Renal pelvis (tissue), 4 donors: ENCODE data around the gene C5orf24. TPM values are rescaled to one million over a fixed set of nuclear protein-coding genes. Genes with fewer than 3 reads are reported as not detected.
"Not testable (repeated sequence)": the region's sequence is repeated elsewhere in the genome, so short reads cannot be mapped to it uniquely, and the experiment has no call there.

ENCODE experiments used
- DNase-seq: peaks from one replicate; pipeline ENCODE4 v3.0.0-alpha.2; 2013
- polyA plus RNA-seq, 3 donors: library from polyadenylated mRNA; unstranded; fragments of 120-200 nt; gene quantifications; one replicate each; pipeline ENCODE4 v1.2.1, GENCODE V29; 2013; ENCODE audit not compliant: insufficient read length in 3 of 3

The C5orf24 gene
- polyA plus RNA-seq, 3 donors, result 78.1 to 106 (median 96.4) TPM

- no peak for DNase-seq
Measured at GRCh38 chr5:134845335-134845851, 375 bp upstream of the C5orf24 start.

- DNase-seq, result no peak
Measured at GRCh38 chr5:134846641-134846960, 833 bp downstream of the C5orf24 start.

GRCh38 chr5:134849434-134849933 lies 3.7 kb downstream of the C5orf24 start:
- DNase-seq, result not testable (repeated sequence)

GRCh38 chr5:134851307-134851923 lies 5.6 kb downstream of the C5orf24 start:
- no peak for DNase-seq

GRCh38 chr5:134856465-134856864 lies 10.7 kb downstream of the C5orf24 start:
- DNase-seq, result not testable (repeated sequence)

DNA sequence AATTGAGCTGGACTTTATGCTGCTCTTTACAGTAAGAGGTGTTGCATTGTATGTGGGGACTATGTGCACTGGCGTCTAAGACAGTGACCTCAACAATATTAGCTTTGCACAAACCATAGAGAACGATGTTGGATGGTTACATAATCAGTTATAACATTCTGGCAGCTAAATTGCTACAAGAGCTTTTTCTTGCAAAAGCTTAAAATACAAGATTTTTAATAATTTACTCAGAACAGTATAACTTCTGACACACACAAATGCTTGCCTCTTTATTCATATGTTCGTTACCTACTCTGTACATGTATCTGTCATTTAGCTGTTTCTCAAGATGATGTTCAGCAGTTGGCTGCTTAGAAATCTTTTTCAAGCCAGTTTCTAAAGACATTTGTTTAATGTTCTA lies 11.6 kb downstream of the C5orf24 start:
- no peak for DNase-seq

DNA sequence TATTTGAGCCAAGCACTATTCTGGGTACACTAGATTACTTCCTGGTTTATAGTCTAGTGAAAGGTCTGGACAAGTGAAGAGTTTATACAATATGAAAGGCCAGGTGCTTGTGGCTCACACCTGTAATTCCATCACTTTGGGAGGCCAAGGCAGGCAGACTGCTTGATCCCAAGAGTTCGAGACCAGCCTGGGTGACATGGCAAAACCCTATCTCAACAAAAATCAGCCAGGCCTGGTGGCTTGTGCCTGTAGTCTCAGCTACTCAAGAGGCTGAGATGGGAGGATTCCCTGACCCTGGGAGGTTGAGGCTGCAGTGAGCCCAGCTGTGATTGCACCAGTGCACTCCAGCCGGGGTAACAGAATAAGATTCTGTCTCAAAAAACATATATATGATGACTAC lies 18.9 kb downstream of the C5orf24 start:
- DNase-seq, result no peak

- no peak for DNase-seq
Measured at GRCh38 chr5:134873494-134873893, 27.7 kb downstream of the C5orf24 start.

GRCh38 chr5:134873987-134874830 lies 28.4 kb downstream of the C5orf24 start, which contains the start of gene TXNDC15:
TSS of gene TXNDC15 (plus strand) at chr5:134874371. CDS start at chr5:134874428, 57 bp downstream.
- DNase-seq, result peak; percentile 86

GRCh38 chr5:134874831-134875655 lies 29.3 kb downstream of the C5orf24 start:
- peak; percentile 41 for DNase-seq

DNA sequence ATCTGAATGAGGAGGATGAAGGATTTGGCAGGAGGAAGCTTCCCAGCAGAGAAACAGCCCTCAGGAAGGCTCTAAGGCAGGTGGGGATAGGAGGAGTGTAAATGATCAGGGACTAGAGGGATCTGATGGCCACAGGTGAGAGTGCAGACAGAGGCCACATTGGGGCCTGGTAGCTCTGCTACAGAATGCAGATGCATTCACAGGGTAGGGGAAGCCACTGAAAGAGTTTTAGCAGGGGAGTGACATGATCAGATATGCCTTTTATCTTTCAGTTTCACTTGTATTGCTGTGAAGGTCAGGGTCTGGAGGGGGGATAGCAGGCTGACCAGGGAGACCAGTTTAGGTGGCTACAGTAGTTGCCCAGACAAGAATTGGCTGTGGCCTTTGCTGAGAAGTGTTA lies 31.4 kb downstream of the C5orf24 start:
- DNase-seq, result no peak

- DNase-seq, result no peak
Measured at GRCh38 chr5:134878403-134878802, 32.6 kb downstream of the C5orf24 start.

DNA sequence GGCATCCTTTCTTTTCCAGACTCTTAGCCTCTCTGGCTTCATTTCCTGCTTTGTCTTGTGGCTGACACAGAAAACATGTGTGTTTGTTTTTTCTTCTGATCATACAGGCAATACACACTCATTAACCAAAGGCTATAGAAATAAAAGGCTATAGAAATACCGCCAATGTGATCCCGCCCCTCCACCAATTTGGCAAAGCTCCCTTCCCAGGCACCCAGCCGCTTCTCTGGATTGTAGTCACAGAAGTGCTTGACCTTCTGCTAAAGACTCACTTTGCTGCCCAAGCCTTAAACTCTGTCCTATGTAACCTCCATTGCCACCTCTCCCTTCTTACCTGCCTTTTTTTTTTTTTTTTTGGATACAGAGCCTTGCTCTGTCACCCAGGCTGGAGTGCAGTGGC lies 33.7 kb downstream of the C5orf24 start:
- DNase-seq, result no peak

DNA sequence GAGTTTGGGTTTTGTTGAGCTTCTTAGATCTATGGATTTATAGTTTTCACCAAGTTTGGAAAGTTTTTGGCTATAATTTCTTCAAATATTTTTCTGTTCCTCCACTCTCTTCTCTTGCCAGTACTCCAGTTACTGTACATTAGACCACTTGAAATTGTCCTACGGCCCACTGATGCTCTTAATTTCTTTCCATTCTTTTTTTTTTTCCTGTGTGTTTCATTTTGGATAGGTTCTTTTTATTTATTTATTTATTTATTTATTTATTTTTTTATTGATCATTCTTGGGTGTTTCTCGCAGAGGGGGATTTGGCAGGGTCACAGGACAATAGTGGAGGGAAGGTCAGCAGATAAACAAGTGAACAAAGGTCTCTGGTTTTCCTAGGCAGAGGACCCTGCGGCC lies 35.2 kb downstream of the C5orf24 start:
- DNase-seq, result not testable (repeated sequence)

DNA sequence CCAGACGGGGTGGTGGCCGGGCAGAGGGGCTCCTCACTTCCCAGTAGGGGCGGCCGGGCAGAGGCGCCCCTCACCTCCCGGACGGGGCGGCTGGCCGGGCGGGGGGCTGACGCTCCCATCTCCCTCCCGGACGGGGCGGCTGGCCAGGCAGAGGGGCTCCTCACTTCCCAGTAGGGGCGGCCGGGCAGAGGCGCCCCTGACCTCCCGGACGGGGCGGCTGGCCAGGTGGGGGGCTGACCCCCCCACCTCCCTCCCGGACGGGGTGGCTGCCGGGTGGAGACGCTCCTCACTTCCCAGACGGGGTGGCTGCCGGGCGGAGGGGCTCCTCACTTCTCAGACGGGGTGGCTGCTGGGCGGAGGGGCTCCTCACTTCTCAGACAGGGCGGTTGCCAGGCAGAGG lies 35.9 kb downstream of the C5orf24 start:
- DNase-seq, result not testable (repeated sequence)

DNA sequence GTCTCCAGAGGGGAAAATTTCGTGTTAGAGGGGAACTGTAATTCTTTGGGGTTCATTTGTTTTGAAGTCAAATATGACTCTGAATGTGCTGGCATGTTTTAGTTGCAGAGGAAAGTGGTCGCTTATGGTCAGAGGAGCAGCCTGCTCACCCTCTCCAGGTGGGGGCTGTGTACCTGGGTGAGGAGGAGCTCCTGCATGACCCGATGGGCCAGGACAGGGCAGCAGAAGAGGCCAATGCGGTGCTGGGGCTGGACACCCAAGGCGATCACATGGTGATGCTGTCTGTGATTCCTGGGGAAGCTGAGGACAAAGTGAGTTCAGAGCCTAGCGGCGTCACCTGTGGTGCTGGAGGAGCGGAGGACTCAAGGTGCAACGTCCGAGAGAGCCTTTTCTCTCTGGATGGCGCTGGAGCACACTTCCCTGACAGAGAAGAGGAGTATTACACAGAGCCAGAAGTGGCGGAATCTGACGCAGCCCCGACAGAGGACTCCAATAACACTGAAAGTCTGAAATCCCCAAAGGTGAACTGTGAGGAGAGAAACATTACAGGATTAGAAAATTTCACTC lies 41.9 kb downstream of the C5orf24 start:
- DNase-seq, result no peak

GRCh38 chr5:134889335-134889734 lies 43.6 kb downstream of the C5orf24 start:
- DNase-seq, result no peak

DNA sequence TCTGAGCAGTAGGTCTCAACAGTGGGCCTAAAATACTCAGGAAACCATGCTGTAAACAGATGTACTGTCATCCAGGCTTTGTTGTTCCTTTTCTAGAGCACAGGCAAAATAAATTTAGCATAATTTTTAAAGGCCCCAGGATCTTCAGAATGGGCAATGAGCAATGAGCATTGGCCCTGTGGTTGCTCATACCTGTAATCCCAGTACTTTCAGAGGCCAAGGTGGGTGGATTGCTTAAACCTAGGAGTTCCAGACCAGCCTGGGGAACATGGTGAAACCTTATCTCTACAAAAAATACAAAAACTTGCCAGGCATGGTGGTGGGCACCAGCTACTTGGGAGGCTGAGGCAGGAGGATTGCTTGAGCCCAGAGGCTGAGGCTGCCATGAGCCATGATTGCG lies 45.7 kb downstream of the C5orf24 start:
- no peak for DNase-seq

DNA sequence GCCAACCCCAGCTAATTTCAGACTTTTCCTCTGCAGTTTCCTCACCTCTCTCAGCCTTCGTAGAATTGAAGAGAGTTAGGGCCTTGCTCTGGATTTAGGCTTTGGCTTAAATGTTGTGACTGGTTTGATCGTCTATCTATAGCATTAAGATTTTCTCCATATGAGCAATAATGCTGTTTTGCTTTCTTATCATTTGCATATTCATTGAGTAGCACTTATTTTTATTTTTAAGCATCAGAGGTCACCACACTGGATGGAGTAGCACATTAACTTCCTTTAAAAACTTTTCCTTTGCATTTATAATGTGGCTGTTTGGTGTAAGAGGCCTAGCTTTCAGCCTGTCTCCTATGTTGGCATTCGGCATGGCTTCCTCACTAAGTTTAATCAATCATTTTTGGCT lies 46.5 kb downstream of the C5orf24 start:
- no peak for DNase-seq

GRCh38 chr5:134892926-134893325 lies 47.2 kb downstream of the C5orf24 start:
- DNase-seq, result no peak

DNA sequence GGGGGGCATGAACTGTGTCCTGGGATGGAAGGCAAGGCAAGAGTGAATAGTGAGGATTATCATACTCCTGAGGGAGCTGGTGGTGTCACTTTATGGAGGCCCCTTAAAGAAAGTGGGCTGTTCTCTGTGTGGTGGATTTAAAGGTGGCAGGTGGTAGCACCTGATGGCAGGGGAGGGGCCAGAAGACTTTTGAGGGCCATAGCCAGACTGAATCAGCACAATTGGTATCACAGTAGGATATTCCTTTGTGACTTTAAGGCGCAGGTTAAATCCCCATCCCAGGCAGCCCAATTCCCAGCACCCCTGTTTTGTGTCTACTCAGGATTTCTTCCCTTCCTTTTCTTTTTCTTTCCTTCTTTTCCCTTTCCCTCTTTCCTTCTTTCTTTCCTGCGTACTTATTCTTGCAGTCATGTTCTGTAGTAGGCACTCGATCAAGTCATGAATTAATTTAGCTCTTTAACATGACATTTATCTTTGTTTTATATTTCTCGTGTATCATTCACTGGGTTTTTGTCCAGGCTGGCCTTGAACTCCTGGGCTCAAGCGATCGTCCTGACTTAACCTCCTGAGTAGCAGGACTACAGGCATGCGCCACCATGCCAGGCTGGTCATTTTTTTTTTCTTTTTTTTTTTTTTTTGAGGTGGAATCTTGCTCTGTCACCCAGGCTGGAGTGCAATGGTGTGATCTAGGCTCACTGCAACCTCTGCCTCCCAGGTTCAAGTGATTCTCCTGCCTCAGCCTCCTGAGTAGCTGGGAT lies 48.2 kb downstream of the C5orf24 start:
- no peak for DNase-seq
